ENCODE results near the gene AGPAT4.

AGPAT4 gene

DNA sequence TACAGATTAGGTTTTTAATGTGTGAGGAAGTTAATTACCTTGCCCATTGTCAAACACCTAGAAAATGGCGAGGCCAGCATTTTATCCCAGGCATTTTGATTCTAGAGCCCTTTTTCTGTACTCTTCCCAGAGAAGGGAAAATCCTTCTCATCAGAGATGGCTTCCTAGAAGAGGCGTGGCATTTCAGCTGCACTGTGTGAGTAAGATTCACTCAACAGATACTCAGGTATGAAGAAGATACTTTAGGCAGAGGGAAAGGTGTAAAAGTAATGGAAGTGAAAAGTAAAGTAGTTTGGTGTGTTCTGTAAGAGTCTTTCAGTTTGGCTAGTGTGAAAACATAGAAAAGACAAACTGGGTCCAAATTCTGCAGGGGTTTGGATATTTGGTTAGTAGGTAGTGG is 168.5 kb downstream of the AGPAT4 start:
- no peak for DNase-seq

- no peak for DNase-seq
Observed at GRCh38 chr6:161104966-161105365, 168.9 kb downstream of the AGPAT4 start.

GRCh38 chr6:161103475-161103874 is 170.4 kb downstream of the AGPAT4 start:
- no peak for DNase-seq

GRCh38 chr6:161101517-161101916 is 172.3 kb downstream of the AGPAT4 start:
- no peak for DNase-seq

DNA sequence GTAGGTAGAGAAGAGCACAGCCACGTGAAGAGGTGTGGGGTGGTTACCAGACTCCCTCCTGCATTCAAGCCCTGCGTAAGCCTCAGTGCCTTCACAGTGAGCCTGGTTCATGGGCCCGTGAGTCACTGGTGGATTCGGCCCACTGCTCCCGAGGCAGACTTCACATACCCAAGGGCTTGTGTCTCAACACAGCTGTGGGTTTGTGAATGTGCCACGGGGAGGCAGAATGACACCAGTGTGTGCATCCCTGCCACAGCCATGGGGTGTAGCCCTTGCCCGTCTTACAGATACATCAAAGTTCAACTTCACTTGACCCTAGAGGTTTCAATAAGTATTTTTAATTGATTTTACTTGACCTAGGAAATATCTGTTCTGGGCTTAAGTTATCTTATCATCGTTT is 173.8 kb downstream of the AGPAT4 start:
- no peak for DNase-seq

GRCh38 chr6:161095916-161096315 is 177.9 kb downstream of the AGPAT4 start:
- DNase-seq = no peak

DNA sequence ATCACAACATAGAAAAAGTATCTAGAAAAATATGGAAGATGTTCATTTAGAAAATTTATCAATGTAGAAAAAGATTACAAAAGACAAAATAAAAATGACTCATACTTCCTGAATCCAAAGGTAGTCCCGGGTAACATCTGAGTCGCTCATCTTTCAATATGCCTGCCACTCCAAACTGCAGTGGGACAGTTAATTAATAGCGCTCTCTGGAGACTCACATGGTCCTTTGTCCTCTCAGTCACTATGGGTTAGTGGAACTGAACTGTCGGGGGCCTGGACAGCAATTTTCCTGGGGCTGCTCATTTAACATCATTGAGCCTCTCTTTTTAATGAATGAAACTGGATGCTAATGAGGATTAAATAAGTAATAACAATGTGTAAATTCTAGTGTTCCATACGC is 178.9 kb downstream of the AGPAT4 start:
- no peak for DNase-seq

- no peak for DNase-seq
Observed at GRCh38 chr6:161091972-161092701, 181.7 kb downstream of the AGPAT4 start.

DNA sequence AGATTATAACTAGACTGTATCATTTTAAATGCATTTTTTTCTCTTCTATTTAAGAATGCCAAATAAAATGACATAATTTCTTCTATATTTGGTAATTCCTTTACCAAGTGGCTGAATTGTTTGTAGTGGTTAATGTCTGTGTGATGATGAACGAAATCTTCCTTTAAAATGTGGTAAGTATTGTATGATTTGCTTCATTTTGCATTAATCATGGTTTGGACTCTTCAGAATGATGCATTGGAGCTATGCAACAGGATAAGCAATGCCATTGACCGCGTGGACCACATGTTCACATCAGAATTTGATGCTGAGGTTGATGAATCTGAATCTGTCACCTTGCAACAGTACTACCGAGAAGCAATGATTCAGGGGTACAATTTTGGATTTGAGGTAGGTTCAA is 182.7 kb downstream of the AGPAT4 start:
- no peak for DNase-seq

- DNase-seq = no peak
Observed at GRCh38 chr6:161088676-161089328, 185.1 kb downstream of the AGPAT4 start.

DNA sequence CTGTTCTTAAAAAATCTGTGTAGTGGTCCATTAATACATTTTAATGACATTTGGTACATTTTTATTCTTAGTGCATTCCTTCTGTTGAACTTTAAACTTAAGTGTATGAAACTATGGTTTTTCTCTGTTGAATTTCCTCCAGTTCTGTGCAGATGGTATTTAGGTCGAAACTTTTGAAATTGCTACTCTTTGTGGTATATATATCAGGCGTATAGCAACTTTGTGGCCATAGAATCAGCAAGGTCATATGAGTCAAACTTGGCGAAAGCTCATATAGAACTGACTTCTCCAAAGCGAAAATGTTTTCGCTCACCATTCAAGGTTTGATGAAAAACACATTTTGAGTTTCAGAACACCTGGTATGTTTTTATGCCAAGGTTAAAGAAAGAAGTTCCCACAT is 188.6 kb downstream of the AGPAT4 start:
- DNase-seq = no peak

- no peak for DNase-seq
Observed at GRCh38 chr6:161082215-161082614, 191.6 kb downstream of the AGPAT4 start.

GRCh38 chr6:161080263-161080970 is 193.4 kb downstream of the AGPAT4 start:
- no peak for DNase-seq
